ENCODE results near the gene AKT1. TPM values are rescaled to one million over a fixed set of nuclear protein-coding genes. Genes with fewer than 3 reads are reported as not detected.
"Not testable (repeated sequence)": the region's sequence is repeated elsewhere in the genome, so short reads cannot be mapped to it uniquely, and the experiment has no call there.

AKT1 gene
- total RNA-seq, 1 experiment from 2014 or later = 164 TPM

GRCh38 chr14:104753528-104754212 is 41.9 kb downstream of the AKT1 start:
- Histone ChIP-seq H3K27ac (peak overlapping the region; percentile 70), H3K36me3 (peaks cover 20% of the 10 kb centered on the region), H3K4me3 (peak overlapping the region; percentile 91), H3K27me3 (no peaks in the 10 kb centered on the region), H3K4me1 (peaks cover 3% of the 10 kb centered on the region; the same call in 1 of the 2 replicates), H3K9me3 (replicated peaks) (no peaks in the 10 kb centered on the region)
- DNase-seq = no peak

GRCh38 chr14:104752735-104753527 is 42.6 kb downstream of the AKT1 start, which contains the start of gene SIVA1:
SIVA1 (plus strand) TSS chr14:104753147; CDS start chr14:104753202, 55 bp downstream.
- Histone ChIP-seq H3K4me1 (peaks cover 10% of the 10 kb centered on the region), H3K9me3 (replicated peaks) (no peaks in the 10 kb centered on the region), H3K36me3 (peaks cover 16% of the 10 kb centered on the region), H3K4me3 (peak within 1 kb of the TSS; percentile 91), H3K27ac (peak within 1 kb of the TSS; percentile 70), H3K27me3 (no peaks in the 10 kb centered on the region)
- DNase-seq = peak; percentile 99 to 100

- peaks cover 14% of the 10 kb centered on the region for H3K4me1 ChIP-seq
- H3K4me3 ChIP-seq = peak overlapping the region; percentile 91
- no peak for DNase-seq
- H3K27ac ChIP-seq = peak overlapping the region; percentile 53
- H3K36me3 ChIP-seq = peaks cover 12% of the 10 kb centered on the region; the same call in 1 of the 2 replicates
- no peaks in the 10 kb centered on the region for H3K9me3 ChIP-seq (replicated peaks)
- no peaks in the 10 kb centered on the region for H3K27me3 ChIP-seq
Measured at GRCh38 chr14:104752423-104752734, 43.2 kb downstream of the AKT1 start.

- peak overlapping the region; percentile 91 for H3K4me3 ChIP-seq
- DNase-seq = no peak
- peaks cover 20% of the 10 kb centered on the region for H3K4me1 ChIP-seq
- no peaks in the 10 kb centered on the region for H3K9me3 ChIP-seq (replicated peaks)
- H3K27ac ChIP-seq = peak overlapping the region; percentile 53
- H3K27me3 ChIP-seq = no peaks in the 10 kb centered on the region; the same call in 1 of the 2 replicates
- peaks cover 10% of the 10 kb centered on the region; the same call in 1 of the 2 replicates for H3K36me3 ChIP-seq
Measured at GRCh38 chr14:104751539-104752422, 43.8 kb downstream of the AKT1 start.

GRCh38 chr14:104750753-104751057 is 44.8 kb downstream of the AKT1 start:
- H3K27ac ChIP-seq; H3K36me3 ChIP-seq; H3K27me3 ChIP-seq; H3K4me3 ChIP-seq; DNase-seq; H3K9me3 ChIP-seq (replicated peaks): not testable (repeated sequence)
- peaks cover 22% of the 10 kb centered on the region for H3K4me1 ChIP-seq

GRCh38 chr14:104750056-104750752 is 45.3 kb downstream of the AKT1 start:
- Histone ChIP-seq H3K9me3 (replicated peaks) (no peaks in the 10 kb centered on the region), H3K36me3 (no peaks in the 10 kb centered on the region), H3K27me3 (no peaks in the 10 kb centered on the region; the same call in 1 of the 2 replicates), H3K27ac (no peak overlapping the region), H3K4me3 (no peak overlapping the region), H3K4me1 (peaks cover 22% of the 10 kb centered on the region)
- DNase-seq = no peak

- Histone ChIP-seq H3K27me3 (no peaks in the 10 kb centered on the region; the same call in 1 of the 2 replicates), H3K4me1 (peaks cover 22% of the 10 kb centered on the region), H3K36me3 (no peaks in the 10 kb centered on the region), H3K27ac (no peak overlapping the region), H3K9me3 (replicated peaks) (no peaks in the 10 kb centered on the region), H3K4me3 (no peak overlapping the region)
- DNase-seq = peak; percentile 55 to 56
Measured at GRCh38 chr14:104749111-104749649, 46.4 kb downstream of the AKT1 start.

- no peak overlapping the region for H3K4me3 ChIP-seq
- H3K4me1 ChIP-seq = peaks cover 28% of the 10 kb centered on the region
- no peaks in the 10 kb centered on the region for H3K36me3 ChIP-seq
- H3K27ac ChIP-seq = no peak overlapping the region
- H3K27me3 ChIP-seq = no peaks in the 10 kb centered on the region; the same call in 1 of the 2 replicates
- H3K9me3 ChIP-seq (replicated peaks) = no peaks in the 10 kb centered on the region
- peak in 1 of 2 experiments; percentile 48 for DNase-seq
Measured at GRCh38 chr14:104747876-104748275, 47.7 kb downstream of the AKT1 start.

GRCh38 chr14:104746934-104747481 is 48.5 kb downstream of the AKT1 start:
- Histone ChIP-seq H3K4me3 (no peak overlapping the region), H3K4me1 (peaks cover 28% of the 10 kb centered on the region), H3K36me3 (no peaks in the 10 kb centered on the region), H3K27me3 (no peaks in the 10 kb centered on the region; the same call in 1 of the 2 replicates), H3K27ac (no peak overlapping the region), H3K9me3 (replicated peaks) (no peaks in the 10 kb centered on the region)
- peak in 1 of 2 experiments; percentile 35 for DNase-seq

GRCh38 chr14:104746071-104746545 is 49.4 kb downstream of the AKT1 start:
- Histone ChIP-seq H3K27ac (no peak overlapping the region), H3K4me3 (no peak overlapping the region), H3K27me3 (no peaks in the 10 kb centered on the region; the same call in 1 of the 2 replicates), H3K4me1 (peaks cover 28% of the 10 kb centered on the region), H3K9me3 (replicated peaks) (no peaks in the 10 kb centered on the region), H3K36me3 (no peaks in the 10 kb centered on the region)
- no peak for DNase-seq

GRCh38 chr14:104745431-104745830 is 50.1 kb downstream of the AKT1 start:
- no peaks in the 10 kb centered on the region; the same call in 1 of the 2 replicates for H3K27me3 ChIP-seq
- DNase-seq = no peak
- no peak overlapping the region for H3K4me3 ChIP-seq
- H3K4me1 ChIP-seq = peaks cover 28% of the 10 kb centered on the region
- no peak overlapping the region for H3K27ac ChIP-seq
- H3K9me3 ChIP-seq (replicated peaks) = no peaks in the 10 kb centered on the region
- no peaks in the 10 kb centered on the region for H3K36me3 ChIP-seq

- Histone ChIP-seq H3K4me3 (no peak overlapping the region), H3K27me3 (no peaks in the 10 kb centered on the region; the same call in 1 of the 2 replicates), H3K9me3 (replicated peaks) (no peaks in the 10 kb centered on the region), H3K36me3 (no peaks in the 10 kb centered on the region), H3K4me1 (peaks cover 28% of the 10 kb centered on the region), H3K27ac (no peak overlapping the region)
- DNase-seq = no peak
Measured at GRCh38 chr14:104744484-104744883, 51.1 kb downstream of the AKT1 start.

- Histone ChIP-seq H3K27ac (peak overlapping the region; percentile 43), H3K4me1 (peaks cover 28% of the 10 kb centered on the region), H3K4me3 (no peak overlapping the region), H3K27me3 (no peaks in the 10 kb centered on the region; the same call in 1 of the 2 replicates), H3K9me3 (replicated peaks) (no peaks in the 10 kb centered on the region), H3K36me3 (no peaks in the 10 kb centered on the region)
- peak; percentile 65 to 68 for DNase-seq
Measured at GRCh38 chr14:104743461-104744380, 51.8 kb downstream of the AKT1 start.
